IMR-90 (cell line): Measurements from ENCODE around the gene FH. TPM values are rescaled to one million over a fixed set of nuclear protein-coding genes. Genes with fewer than 3 reads are reported as not detected.

Experiments
- ATAC-seq: fragments of 200-7000 bp; cut with Tn5 transposase; 2 replicates; pipeline ENCODE4 v1.9.1; 2020; ENCODE audit warnings: low read depth, mild to moderate bottlenecking, moderate library complexity
- BruUV-seq: library from RNA; stranded (reverse); fragments of 400-500 nt; replicated peaks from 2 replicates; lab custom pipeline; 2021; lab: Mats Ljungman, UMichigan
- CTCF ChIA-PET: fragments of 300-600 bp; formaldehyde crosslinking; extraction: SDS; loops from one replicate; lab custom pipeline; 2021; ENCODE audit warnings: antibody characterized with exemption; lab: Yijun Ruan, JAX
- POLR2A ChIA-PET: fragments of 300-600 bp; sonication (Branson Sonifier 250); formaldehyde crosslinking; loops from one replicate; lab custom pipeline; 2022; ENCODE audit warnings: antibody characterized with exemption; ENCODE audit not compliant: unreplicated experiment; lab: Charles Lee
- DNase-seq: peaks from one replicate; pipeline ENCODE4 v3.0.0; 2013
- H2AFZ ChIP-seq: replicated peaks from 2 replicates; pipeline ENCODE3; 2013; ENCODE audit warnings: low read length, mild to moderate bottlenecking; ENCODE audit not compliant: poor library complexity
- H2AK5ac ChIP-seq: 2 replicates; pipeline ENCODE4 v1.6.1; 2013; ENCODE audit warnings: low read depth, low read length, inconsistent platforms
- H2AK9ac ChIP-seq: replicated peaks from 2 replicates; pipeline ENCODE3; 2013; ENCODE audit warnings: mild to moderate bottlenecking, low read depth, low read length, moderate library complexity; ENCODE audit not compliant: poor library complexity
- H2BK120ac ChIP-seq: 2 replicates; pipeline ENCODE4 v1.6.1; 2013; ENCODE audit warnings: low read depth, low read length, inconsistent platforms
- H2BK15ac ChIP-seq: 3 replicates; pipeline ENCODE4 v1.6.1; 2013; ENCODE audit warnings: low read depth, low read length, inconsistent platforms
- H2BK20ac ChIP-seq: 2 replicates; pipeline ENCODE4 v1.6.1; 2013; ENCODE audit warnings: low read depth, mild to moderate bottlenecking, inconsistent platforms, low read length, moderate library complexity
- H2BK5ac ChIP-seq: 2 replicates; pipeline ENCODE4 v1.6.1; 2013; ENCODE audit warnings: mild to moderate bottlenecking, low read depth, low read length, inconsistent platforms; ENCODE audit not compliant: poor library complexity, severe bottlenecking
- H3K14ac ChIP-seq: replicated peaks from 2 replicates; pipeline ENCODE4 v1.6.1; 2013; ENCODE audit warnings: low read depth, low read length, inconsistent platforms
- H3K18ac ChIP-seq: 2 replicates; pipeline ENCODE4 v1.6.1; 2013; ENCODE audit warnings: low read depth, low read length, control low read depth
- H3K23ac ChIP-seq: 2 replicates; pipeline ENCODE4 v1.6.1; 2013; ENCODE audit warnings: low read depth, low read length, inconsistent platforms
- H3K27ac ChIP-seq: 2 replicates; pipeline ENCODE4 v1.5.1; 2013; ENCODE audit warnings: mild to moderate bottlenecking, control low read depth, low read length; ENCODE audit not compliant: insufficient read depth
- H3K27me3 ChIP-seq: 2 replicates; pipeline ENCODE4 v1.6.1; 2013; ENCODE audit warnings: low read length; ENCODE audit not compliant: control insufficient read depth, insufficient read depth
- H3K36me3 ChIP-seq: 2 replicates; pipeline ENCODE4 v1.6.1; 2013; ENCODE audit warnings: low read length, mixed read lengths; ENCODE audit not compliant: control insufficient read depth, insufficient read depth
- H3K4ac ChIP-seq: 2 replicates; pipeline ENCODE4 v1.6.1; 2013; ENCODE audit warnings: low read depth, low read length, inconsistent platforms
- H3K4me1 ChIP-seq: 2 replicates; pipeline ENCODE4 v1.6.1; 2013; ENCODE audit warnings: low read length, mixed read lengths; ENCODE audit not compliant: control insufficient read depth, insufficient read depth
- H3K4me2 ChIP-seq: 2 replicates; pipeline ENCODE4 v1.6.1; 2013; ENCODE audit warnings: low read depth, mild to moderate bottlenecking, control low read depth, low read length, moderate library complexity
- H3K4me3 ChIP-seq: 2 replicates; pipeline ENCODE4 v1.5.1; 2013; ENCODE audit warnings: low read depth, mild to moderate bottlenecking, control low read depth, low read length, moderate library complexity; ENCODE audit not compliant: insufficient read depth
- H3K56ac ChIP-seq: 2 replicates; pipeline ENCODE4 v1.6.1; 2013; ENCODE audit warnings: low read length, inconsistent platforms; ENCODE audit not compliant: insufficient read depth; ENCODE audit errors: extremely low read depth
- H3K79me1 ChIP-seq, 2 experiments: 2 replicates each; pipeline ENCODE4 v1.6.1; 2013; ENCODE audit warnings: low read length in 2 of 2, inconsistent platforms in 1 of 2, low read depth in 1 of 2
- H3K9ac ChIP-seq: 2 replicates; pipeline ENCODE4 v1.6.1; 2013; ENCODE audit warnings: low read depth, low read length, control low read depth
- H3K9me1 ChIP-seq: 2 replicates; pipeline ENCODE4 v1.6.1; 2013; ENCODE audit warnings: low read length, inconsistent platforms; ENCODE audit not compliant: insufficient read depth
- H3K9me3 ChIP-seq: 2 replicates; pipeline ENCODE4 v1.6.1; 2013; ENCODE audit warnings: low read length; ENCODE audit not compliant: control insufficient read depth, insufficient read depth
- H4K20me1 ChIP-seq: 2 replicates; pipeline ENCODE4 v1.6.1; 2013; ENCODE audit warnings: low read length, inconsistent platforms; ENCODE audit not compliant: insufficient read depth
- H4K5ac ChIP-seq: 2 replicates; pipeline ENCODE4 v1.6.1; 2013; ENCODE audit warnings: mild to moderate bottlenecking, low read depth, low read length, control low read depth
- H4K8ac ChIP-seq, 2 experiments: 2 replicates each; pipeline ENCODE4 v1.6.1; 2013; ENCODE audit warnings: low read depth in 2 of 2, low read length in 2 of 2, control low read depth in 1 of 2, inconsistent platforms in 1 of 2
- H4K91ac ChIP-seq: 2 replicates; pipeline ENCODE4 v1.6.1; 2013; ENCODE audit warnings: low read depth, low read length, inconsistent platforms; ENCODE audit not compliant: insufficient read depth
- CHD1 ChIP-seq: IDR thresholded peaks from 2 replicates; pipeline ENCODE4 v1.6.1; 2012; ENCODE audit warnings: low read depth, low read length, improper control_type of control experiment
- CTCF ChIP-seq: conservative IDR thresholded peaks from 2 replicates; pipeline ENCODE4 v1.5.1; 2012; ENCODE audit warnings: mild to moderate bottlenecking, low read depth, low read length, improper control_type of control experiment
- MAFK ChIP-seq: IDR thresholded peaks from 2 replicates; pipeline ENCODE4 v1.6.1; 2012; ENCODE audit warnings: low read depth, low read length, improper control_type of control experiment
- MAZ ChIP-seq: IDR thresholded peaks from 2 replicates; pipeline ENCODE4 v1.6.1; 2012; ENCODE audit warnings: low read depth, mild to moderate bottlenecking, low read length, improper control_type of control experiment, moderate library complexity, borderline replicate concordance
- RAD21 ChIP-seq: IDR thresholded peaks from 2 replicates; pipeline ENCODE4 v1.6.1; 2012; ENCODE audit warnings: low read length, improper control_type of control experiment
- RFX5 ChIP-seq: IDR thresholded peaks from 2 replicates; pipeline ENCODE4 v1.8.0; 2012; ENCODE audit warnings: low read depth, mild to moderate bottlenecking, low read length, moderate library complexity
- dilution Hi-C: fragments of 300-500 bp; cut with HindIII; formaldehyde crosslinking; loops from one replicate; pipeline ENCODE4 v1.14.3; 2018; ENCODE audit warnings: low sequenced_read_pairs; ENCODE audit not compliant: unreplicated experiment
- in situ Hi-C: fragments of 300-500 bp; cut with MboI; formaldehyde crosslinking; loops from 3 replicates; pipeline ENCODE4 v1.14.3; 2019; ENCODE audit warnings: low sequenced_read_pairs, inconsistent platforms, mixed read lengths
- intact Hi-C: fragments of 100-400 bp; cut with micrococcal nuclease; formaldehyde crosslinking; loops from 2 replicates; pipeline ENCODE4 v1.10.0; 2022
- polyA plus RNA-seq, 3 experiments: library from polyadenylated mRNA; depleted of rRNA; stranded (reverse); fragments of >200 nt; gene quantifications; 2 replicates each; pipeline ENCODE4 v1.2.3, GENCODE V29; 2012; ENCODE audit warnings: low replicate concordance in 1 of 3
- total RNA-seq: library from RNA; depleted of rRNA; stranded (reverse); fragments of >200 nt; gene quantifications from 2 replicates; pipeline ENCODE4 v1.2.3, GENCODE V29; 2012

Gene FH
- total and polyA plus RNA-seq, 2 of the 4 experiments (the other 2 are of a cell fraction), result 75.5 to 78.7 TPM

- H3K36me3 ChIP-seq, result no peaks in the 10 kb centered on the region
- no peak overlapping the region for H3K4me3 ChIP-seq
- no peak overlapping the region for H2BK15ac ChIP-seq
- H2BK20ac ChIP-seq, result no peak overlapping the region
- no peak overlapping the region for H3K14ac ChIP-seq
- no peak overlapping the region for H3K9ac ChIP-seq
- H2AFZ ChIP-seq, result no peak overlapping the region
- no peak overlapping the region for H3K4ac ChIP-seq
- no TSS peak for BruUV-seq
- no peaks in the 10 kb centered on the region for H4K20me1 ChIP-seq
- H2BK120ac ChIP-seq, result no peak overlapping the region
- no peak overlapping the region for H4K8ac ChIP-seq
- H3K18ac ChIP-seq, result no peak overlapping the region
- ChIA-PET POLR2A (no interaction called here), CTCF (no interaction called here)
- no peaks in the 10 kb centered on the region for H3K79me1 ChIP-seq
- DNase-seq (no peak), ATAC-seq (no peak)
- no peak overlapping the region for H2AK9ac ChIP-seq
- intact Hi-C loops (no loop called here), dilution Hi-C loops (no loop called here), in situ Hi-C loops (no loop called here)
- no peak overlapping the region for H3K27ac ChIP-seq
- H4K91ac ChIP-seq, result no peak overlapping the region
- no peaks in the 10 kb centered on the region for H3K27me3 ChIP-seq
- TF ChIP-seq RAD21, result no peak
- no peak for TF ChIP-seq RFX5
- no peak for TF ChIP-seq MAZ
- TF ChIP-seq CHD1, result no peak
- TF ChIP-seq CTCF, result no peak
- TF ChIP-seq MAFK, result no peak
- H3K4me2 ChIP-seq, result no peak overlapping the region
- H3K9me3 ChIP-seq, result no peaks in the 10 kb centered on the region
- H3K9me1 ChIP-seq, result no peaks in the 10 kb centered on the region
- H3K4me1 ChIP-seq, result no peaks in the 10 kb centered on the region
- no peak overlapping the region for H3K23ac ChIP-seq
- H4K5ac ChIP-seq, result no peak overlapping the region
- no peak overlapping the region for H3K56ac ChIP-seq
- H2BK5ac ChIP-seq, result no peak overlapping the region
- no peak overlapping the region for H2AK5ac ChIP-seq
Observed at GRCh38 chr1:241457421-241457820, 62.1 kb downstream of the FH start.
